22Rv1 (cell line): ENCODE results near the gene GALNTL6.
"Not testable (repeated sequence)": the region's sequence is repeated elsewhere in the genome, so short reads cannot be mapped to it uniquely, and the experiment has no call there.

ENCODE experiments used
- H3K27ac ChIP-seq: fragments of 450-650 bp; 2 replicates; pipeline ENCODE4 v1.5.1; 2017
- ZFX ChIP-seq: fragments of 450-650 bp; IDR thresholded peaks from 2 replicates; pipeline ENCODE4 v1.6.1; 2017; ENCODE audit warnings: antibody characterized with exemption, borderline replicate concordance
- TF ChIP-seq, protein P1 (sequence below): fragments of 450-650 bp; IDR thresholded peaks from 2 replicates; pipeline ENCODE4 v1.5.1; 2017; ENCODE audit warnings: mild to moderate bottlenecking

Gene GALNTL6

DNA sequence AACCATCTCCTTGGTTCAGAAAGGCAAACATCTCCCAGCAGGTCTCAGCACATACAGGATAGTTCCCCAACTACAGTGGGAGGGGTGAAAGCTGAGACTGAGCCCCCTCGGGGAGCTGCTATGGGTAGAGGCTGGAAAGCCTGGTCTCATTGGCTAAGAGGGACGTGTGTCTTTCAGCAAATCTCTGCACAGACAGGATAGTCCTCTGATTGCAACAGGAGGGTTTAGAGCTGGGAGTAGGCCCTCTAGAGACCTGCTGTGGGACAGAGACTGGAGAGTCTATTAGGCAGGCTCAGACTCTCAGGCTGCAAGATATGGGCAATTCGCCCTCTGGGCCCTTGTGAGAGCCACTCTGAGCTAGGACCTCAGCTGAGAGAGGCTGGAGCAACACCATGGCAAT is 1083.8 kb downstream of the GALNTL6 start:
- no peak for TF ChIP-seq ZFX
- TF ChIP-seq, protein P1, sequence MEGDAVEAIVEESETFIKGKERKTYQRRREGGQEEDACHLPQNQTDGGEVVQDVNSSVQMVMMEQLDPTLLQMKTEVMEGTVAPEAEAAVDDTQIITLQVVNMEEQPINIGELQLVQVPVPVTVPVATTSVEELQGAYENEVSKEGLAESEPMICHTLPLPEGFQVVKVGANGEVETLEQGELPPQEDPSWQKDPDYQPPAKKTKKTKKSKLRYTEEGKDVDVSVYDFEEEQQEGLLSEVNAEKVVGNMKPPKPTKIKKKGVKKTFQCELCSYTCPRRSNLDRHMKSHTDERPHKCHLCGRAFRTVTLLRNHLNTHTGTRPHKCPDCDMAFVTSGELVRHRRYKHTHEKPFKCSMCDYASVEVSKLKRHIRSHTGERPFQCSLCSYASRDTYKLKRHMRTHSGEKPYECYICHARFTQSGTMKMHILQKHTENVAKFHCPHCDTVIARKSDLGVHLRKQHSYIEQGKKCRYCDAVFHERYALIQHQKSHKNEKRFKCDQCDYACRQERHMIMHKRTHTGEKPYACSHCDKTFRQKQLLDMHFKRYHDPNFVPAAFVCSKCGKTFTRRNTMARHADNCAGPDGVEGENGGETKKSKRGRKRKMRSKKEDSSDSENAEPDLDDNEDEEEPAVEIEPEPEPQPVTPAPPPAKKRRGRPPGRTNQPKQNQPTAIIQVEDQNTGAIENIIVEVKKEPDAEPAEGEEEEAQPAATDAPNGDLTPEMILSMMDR: no peak
- no peak overlapping the region for H3K27ac ChIP-seq

DNA sequence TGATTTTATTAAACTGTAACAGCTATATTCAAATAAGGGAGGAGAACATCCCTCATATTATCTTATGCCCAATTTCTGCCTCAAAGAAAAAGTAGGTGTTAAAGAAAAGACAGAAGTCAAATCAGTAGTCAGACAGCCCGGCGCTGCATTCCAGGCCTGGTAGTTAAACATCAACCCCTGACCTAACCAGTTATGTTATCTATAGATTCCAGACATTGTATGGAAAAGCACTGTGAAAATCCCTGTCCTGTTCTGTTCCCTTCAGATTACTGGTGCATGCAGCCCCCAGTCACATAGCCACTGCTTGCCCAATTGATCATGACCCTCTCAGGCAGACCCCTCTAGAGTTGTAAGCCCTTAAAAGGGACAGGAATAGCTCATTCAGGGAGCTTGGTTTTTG is 1085.5 kb downstream of the GALNTL6 start:
- TF ChIP-seq ZFX: no peak
- TF ChIP-seq, protein P1: no peak
- no peak overlapping the region for H3K27ac ChIP-seq

DNA sequence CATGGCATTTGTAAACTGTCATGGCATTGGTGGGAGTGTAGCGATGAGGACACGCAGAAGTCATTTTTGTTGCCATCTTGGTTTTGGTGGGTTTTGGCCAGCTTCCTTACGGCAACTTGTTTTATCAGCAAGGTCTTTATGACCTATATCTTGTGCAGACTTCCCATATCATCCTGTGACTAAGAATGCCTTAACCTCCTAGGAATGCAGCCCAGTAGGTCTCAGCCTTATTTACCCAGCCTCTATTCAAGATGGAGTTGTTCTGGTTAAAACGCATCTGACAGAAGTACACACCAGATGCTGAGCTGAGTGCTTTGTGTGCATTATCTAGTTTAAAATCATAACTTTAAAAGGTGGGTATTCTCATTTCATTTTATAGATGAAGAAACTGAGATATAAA is 1086.7 kb downstream of the GALNTL6 start:
- H3K27ac ChIP-seq: no peak overlapping the region
- no peak for TF ChIP-seq ZFX
- TF ChIP-seq, protein P1: no peak

DNA sequence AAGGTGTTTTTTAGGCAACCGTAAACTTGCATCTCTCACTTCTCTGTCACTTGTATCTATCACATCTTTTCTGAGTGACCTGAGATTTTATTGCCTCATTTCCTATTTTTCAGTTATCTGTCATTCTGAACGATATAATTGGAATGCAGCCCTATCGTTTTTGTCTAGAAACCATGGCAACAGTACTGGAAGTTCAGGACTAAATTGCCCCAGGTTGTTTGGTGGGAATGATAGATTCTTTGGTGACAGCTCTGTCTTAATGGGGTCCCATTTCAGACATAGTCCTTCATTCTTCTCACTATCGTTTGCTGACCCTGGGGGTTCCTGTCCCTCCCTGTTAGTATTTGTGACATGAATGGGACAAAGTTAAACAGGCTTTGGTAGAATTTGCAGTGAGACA is 1087.7 kb downstream of the GALNTL6 start:
- TF ChIP-seq ZFX: no peak
- TF ChIP-seq, protein P1: no peak

DNA sequence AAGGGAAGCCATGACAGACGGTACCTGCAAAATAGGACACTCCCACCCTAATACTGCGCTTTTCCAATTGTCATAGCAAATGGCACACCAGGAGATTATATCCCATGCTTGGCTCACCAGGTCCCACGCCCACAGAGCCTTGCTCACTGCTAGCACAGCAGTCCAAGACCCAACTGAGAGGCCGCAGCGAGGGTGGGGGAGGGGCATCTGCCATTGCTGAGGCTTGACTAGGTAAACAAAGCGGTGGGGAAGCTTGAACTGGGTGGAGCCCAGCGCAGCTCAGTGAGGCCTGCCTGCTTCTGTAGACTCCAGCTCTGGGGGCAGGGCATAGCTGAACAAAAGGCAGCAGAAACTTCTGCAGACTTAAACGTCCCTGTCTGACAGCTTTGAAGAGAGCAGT is 1099.3 kb downstream of the GALNTL6 start:
- not testable (repeated sequence) for H3K27ac ChIP-seq

More for the DNA sequence above, 1087.7 kb downstream of the GALNTL6 start:
- H3K27ac ChIP-seq: no peak overlapping the region

DNA sequence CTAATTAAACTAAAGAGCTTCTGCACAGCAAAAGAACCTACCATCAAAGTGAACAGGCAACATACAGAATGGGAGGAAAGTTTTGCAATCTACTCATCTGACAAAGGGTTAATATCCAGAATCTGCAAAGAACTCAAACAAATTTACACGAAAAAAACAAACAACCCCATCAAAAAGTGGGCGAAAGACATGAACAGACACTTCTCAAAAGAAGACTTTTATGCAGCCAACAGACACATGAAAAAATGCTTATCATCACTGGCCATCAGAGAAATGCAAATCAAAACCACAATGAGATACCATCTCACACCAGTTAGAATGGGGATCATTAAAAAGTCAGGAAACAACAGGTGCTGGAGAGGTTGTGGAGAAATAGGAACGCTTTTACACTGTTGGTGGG is 1104.2 kb downstream of the GALNTL6 start:
- H3K27ac ChIP-seq: not testable (repeated sequence)

DNA sequence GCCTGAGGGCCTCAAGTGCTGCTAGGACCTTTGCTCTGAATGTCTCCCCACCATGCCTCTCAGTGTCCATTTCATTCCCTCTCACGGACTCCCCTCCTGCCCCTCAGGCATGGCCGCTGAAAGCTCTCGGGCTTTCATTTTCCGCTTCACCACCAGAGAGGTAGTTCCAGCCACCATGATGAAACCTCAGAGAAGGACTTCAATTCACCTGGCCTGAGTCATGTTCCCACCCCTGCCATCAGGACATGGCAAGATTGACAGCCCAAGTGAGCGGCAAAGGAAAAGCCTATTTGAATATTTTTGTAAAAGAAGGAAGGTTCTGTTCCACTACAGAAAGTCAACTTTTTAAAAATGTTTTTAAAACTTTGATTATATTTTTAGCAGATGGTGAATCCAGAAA is 1106.1 kb downstream of the GALNTL6 start:
- no peak overlapping the region for H3K27ac ChIP-seq
- TF ChIP-seq ZFX: no peak

DNA sequence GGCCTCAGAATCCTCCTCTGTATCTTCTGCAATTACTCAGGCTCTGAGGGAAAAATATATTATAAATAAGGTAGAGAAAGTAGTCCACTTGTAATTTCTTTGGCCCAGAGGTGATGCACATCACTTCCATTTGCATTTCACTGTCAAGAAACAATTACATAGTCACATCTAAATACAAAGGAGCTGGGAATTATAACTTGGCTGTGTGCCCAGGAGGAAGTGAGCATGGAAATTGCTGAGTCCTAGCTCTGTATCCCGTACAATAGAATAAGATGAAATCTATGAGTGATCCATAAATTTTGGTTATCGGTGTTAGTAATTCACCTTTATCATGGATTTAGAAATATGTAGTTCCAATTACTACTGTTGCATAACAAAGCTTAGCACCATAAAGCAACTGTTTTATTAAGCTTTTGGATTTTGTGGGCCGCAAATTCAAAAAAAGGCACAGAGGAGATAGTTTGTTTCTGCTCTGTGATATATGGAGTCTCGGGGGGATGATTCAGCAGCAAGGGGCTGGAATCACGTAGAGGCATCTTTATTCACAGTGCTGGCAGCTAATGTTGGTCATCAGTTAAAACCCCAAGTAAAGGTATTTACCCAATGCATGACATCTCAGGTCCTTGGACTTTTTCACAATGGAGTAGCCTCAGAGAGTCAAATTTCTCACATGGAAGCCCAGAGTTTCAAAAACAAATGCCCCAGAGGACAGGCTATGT is 1114.1 kb downstream of the GALNTL6 start:
- H3K27ac ChIP-seq: no peak overlapping the region
- TF ChIP-seq, protein P1: no peak
- no peak for TF ChIP-seq ZFX

DNA sequence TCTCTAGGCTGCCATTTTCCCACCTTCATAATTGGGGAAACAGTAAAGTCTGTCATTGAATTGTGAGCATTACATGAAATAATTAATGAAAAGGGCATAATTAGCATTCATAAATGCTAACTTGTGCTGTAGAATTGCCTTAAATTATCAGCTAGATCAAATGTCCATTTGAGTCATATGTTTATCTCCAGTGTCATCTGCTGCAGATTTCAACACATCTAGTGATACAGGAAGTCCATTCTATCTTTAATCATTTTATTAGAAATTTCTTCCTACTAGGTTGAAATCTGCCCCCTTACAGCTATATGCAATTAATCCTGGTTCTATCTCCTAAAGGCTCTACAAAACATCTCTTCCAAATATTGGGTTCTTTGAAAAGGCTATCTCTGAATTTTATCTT is 1115.1 kb downstream of the GALNTL6 start:
- TF ChIP-seq, protein P1: no peak
- TF ChIP-seq ZFX: no peak
- no peak overlapping the region for H3K27ac ChIP-seq
